Embryonic facial prominence (tissue), 1 donor: ENCODE results near the gene HIPK2.

Experiments used
- DNase-seq: peaks from one replicate; pipeline ENCODE4 v3.0.0-alpha.2; 2016; ENCODE audit errors: extremely low spot score

The HIPK2 gene

GRCh38 chr7:139752604-139753003 lies 25.2 kb downstream of the HIPK2 start:
- DNase-seq: no peak

- DNase-seq: no peak
These were observed 25.6 kb downstream of the HIPK2 start for GRCh38 chr7:139752148-139752547.

DNA sequence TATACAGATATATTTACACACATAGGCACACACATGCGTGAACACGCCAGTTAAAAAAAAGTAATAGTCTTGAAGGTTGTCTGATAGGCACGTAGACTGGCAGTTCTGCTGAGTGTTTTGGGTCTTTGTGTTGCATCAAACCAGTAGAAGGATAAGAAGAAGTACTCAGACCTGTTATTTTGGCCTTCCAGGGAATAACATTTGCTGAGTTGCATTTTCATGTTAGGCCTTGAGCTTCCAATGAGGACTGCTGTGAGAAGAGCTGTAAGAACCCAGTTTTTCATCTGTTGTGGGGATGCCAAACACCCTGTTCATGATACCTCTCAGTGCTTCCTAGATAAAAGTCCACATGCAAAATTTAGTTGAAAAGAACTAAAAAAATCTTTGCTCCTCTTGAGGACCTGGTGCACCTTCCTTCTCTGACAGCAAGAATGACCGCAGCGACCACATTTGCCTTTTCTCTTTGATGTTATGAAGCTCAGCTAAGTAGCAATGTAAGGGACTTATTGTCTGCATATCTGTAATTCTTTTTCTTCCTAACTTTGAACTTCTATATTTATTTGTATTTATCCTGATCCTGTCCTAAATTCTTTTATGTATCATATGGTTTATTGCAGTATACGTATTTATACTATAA lies 27.2 kb downstream of the HIPK2 start:
- no peak for DNase-seq

DNA sequence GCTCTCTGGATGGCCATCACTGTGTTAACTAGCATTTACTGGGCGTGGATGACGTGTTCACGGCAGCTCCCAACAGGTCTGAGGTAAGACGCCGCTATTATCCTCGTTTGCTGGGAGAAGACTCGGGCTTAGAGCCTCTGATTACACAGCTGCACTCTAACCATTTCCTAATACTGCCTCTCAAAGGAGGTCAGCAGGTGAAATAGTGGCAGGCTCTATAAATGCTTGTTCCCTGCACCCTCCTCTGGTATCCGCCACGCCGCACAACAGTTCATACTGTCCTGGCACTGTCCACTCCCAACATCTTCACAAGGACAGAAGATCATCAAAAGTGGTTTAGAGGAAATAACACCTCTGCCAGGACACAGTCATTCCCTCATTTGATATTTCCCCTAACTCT lies 28.3 kb downstream of the HIPK2 start:
- DNase-seq: no peak

- no peak for DNase-seq
These were observed 28.9 kb downstream of the HIPK2 start for GRCh38 chr7:139748941-139749340.

- no peak for DNase-seq
These were observed 29.4 kb downstream of the HIPK2 start for GRCh38 chr7:139748373-139748765.

GRCh38 chr7:139747662-139748372 lies 30.0 kb downstream of the HIPK2 start:
- DNase-seq: no peak

GRCh38 chr7:139746652-139747051 lies 31.1 kb downstream of the HIPK2 start:
- no peak for DNase-seq

GRCh38 chr7:139745678-139746143 lies 32.1 kb downstream of the HIPK2 start:
- DNase-seq: no peak

GRCh38 chr7:139744768-139745677 lies 32.8 kb downstream of the HIPK2 start:
- DNase-seq: no peak

DNA sequence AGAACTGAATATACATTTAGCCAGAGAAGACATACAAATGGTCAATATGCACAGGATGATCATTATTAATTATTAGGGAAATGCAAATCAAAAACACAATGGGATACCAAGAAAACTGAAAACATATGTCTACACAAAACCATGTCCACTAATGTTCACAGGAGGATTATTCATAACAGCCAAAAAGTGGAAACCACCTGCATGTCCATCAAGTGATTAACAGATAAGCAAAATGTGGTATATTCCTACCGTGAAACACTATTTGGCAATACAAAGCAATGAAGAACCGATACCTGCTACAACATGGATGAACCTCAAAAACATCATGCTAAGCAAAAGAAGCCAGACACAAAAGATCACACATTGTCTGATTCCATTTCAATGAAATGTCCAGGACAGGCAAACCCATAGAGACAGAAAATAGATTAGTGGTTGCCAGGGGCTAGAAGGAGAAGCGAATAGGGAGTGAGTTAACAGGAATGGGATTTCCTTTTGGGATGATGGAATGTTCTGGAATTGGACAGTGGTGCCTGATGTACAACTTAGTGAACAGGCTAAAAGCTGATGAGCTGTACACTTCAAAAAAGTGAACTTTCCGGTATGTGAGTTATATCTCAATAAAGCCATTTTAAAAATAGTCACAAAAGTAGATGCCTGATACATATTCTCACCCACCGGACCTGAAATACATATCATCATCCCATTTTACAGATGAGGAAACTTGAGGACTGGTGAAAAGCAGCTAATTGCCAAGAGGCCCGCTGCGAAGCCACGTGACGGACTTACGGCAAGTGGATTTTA lies 33.6 kb downstream of the HIPK2 start:
- DNase-seq: no peak

DNA sequence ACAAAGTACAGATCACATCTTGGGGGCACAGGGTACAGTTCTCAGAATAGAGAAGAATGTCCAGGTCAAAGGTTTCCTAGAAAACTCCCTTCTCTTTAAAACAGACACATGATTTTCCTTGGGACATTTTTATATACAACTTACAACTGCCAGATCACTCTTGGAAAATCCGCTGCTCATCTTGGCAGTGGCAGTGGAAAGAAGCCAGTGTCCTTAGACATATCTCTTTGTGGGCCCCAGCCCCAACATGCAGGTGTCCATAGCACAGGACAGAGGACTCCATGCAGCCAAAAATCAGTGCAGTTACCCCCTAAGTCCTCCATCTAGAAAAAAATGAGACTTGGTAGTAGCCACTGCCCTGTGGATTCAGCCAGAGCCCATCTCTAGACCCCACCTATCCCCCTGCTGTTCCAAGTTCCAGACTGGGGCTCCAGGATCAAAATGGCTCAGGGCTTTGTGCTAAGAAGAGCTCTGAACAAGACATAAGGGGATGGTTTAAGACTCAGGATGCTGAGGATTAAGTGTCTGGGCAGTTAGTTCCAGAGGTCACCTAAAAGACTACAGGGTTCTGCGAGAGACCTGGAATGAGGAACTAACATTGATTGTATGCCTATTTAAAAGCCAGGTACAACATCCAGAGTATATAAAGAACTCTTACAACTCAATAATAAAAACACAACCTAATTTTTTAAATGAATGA lies 34.4 kb downstream of the HIPK2 start:
- DNase-seq: no peak

DNA sequence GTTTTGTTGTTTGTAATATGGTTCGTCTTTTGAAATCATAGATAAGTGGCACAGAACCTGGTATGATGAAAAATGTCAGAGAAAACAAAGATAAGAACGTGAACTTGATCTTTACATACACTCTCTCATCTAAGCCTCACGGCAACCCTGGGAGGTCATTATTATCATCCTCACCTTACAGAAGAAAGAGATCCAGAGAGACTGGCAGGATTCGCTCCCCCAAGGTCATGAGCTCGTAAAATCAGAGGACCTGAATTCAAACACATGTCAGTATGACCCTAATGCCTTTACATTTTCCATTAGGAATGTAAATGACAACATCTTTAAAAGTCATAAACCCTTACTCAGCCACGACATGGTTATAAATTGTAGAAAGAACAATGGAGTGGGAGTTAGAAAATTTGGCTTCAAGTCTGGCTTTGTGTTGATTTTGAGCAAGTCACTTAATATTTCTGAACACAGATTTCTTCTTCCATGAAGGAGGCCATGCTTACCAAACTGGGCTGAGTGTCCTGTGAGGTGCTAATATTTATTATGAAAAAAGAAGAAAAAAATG lies 35.9 kb downstream of the HIPK2 start:
- no peak for DNase-seq

GRCh38 chr7:139741239-139741638 lies 36.6 kb downstream of the HIPK2 start:
- no peak for DNase-seq

- no peak for DNase-seq
These were observed 37.8 kb downstream of the HIPK2 start for GRCh38 chr7:139739863-139740597.

- no peak for DNase-seq
These were observed 39.0 kb downstream of the HIPK2 start for GRCh38 chr7:139738772-139739171.

- DNase-seq: no peak
These were observed 39.7 kb downstream of the HIPK2 start for GRCh38 chr7:139738101-139738489.

- DNase-seq: no peak
These were observed 40.3 kb downstream of the HIPK2 start for GRCh38 chr7:139737221-139738100.
